NCI-H2107 treated with DMSO at 0.1 percent for 48 hours (cell line): ENCODE measurements around the gene GPR158.
"Not testable (repeated sequence)": the region's sequence is repeated elsewhere in the genome, so short reads cannot be mapped to it uniquely, and the experiment has no call there.

ENCODE experiments used
- DNase-seq: peaks from one replicate; lab custom pipeline; 2025; ENCODE audit not compliant: unreplicated experiment; lab: John Stamatoyannopoulos, UW

Gene GPR158

DNA sequence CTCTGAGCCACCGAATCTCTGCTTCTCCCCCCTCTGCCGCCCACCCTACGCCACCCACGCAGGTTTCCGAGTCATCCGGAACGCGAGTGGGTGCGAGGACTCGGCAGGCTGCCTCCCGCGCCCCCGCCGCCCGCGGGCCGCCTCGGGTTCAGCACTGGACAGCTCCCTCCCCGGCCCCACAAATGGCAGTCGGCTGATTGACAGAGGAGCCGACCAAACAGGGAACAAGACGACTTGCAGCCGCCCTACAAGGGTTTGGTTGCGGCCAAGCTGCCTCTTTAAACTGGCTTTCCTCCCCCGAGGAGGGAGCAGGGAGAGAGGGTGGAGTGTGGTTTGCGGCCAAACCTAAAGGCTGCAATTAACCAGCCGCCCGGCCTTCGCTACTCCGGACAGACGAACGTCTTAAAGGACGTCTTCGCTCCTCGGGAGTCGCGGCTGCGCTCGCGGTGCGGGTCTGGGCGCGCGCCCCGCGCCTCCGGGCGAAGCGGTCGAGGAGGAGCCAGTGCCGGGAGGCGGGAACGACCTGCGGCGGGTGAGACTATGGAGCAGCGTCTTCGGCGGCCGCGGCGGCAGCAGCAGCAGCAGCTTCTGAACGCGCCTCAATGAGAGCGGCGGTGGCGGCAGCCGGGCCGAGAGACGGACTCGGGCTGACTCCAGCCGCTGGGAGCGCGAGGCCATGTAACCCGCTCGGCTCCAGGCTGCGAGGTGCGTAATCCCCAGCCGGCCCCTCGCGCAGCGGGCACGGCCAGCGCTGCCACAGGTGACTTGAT lies at the start of gene GPR158:
TSS of gene GPR158 (plus strand) at position 541 of the 770 bp plus-strand sequence. CDS start 420 bp downstream, outside the sequence.
- peak; percentile 49 for DNase-seq

DNA sequence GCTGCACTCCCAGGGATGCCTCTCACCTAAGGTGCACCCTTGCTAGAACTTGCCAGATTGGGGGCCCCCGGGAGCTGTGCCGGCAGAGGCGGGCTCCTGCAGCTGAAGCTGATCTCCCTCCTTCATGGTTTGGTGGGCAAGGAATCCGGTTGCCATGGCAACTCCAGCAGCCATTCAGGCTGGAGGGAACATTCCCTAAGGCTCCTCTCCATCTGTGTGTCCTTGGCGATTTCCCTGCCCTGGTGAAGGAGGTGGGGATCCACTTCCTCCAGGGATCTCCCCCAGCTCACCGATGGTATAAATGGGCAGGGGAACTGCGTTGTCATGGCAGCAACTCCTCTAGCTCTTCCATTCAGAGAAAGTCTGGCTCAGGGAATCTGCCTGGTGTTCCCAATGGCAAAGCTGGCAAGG lies 49.6 kb upstream of the GPR158 start:
- DNase-seq: no peak

GRCh38 chr10:25129592-25129991 lies 45.2 kb upstream of the GPR158 start:
- no peak for DNase-seq

- DNase-seq: no peak
These were observed 43.9 kb upstream of the GPR158 start for GRCh38 chr10:25130906-25131305.

DNA sequence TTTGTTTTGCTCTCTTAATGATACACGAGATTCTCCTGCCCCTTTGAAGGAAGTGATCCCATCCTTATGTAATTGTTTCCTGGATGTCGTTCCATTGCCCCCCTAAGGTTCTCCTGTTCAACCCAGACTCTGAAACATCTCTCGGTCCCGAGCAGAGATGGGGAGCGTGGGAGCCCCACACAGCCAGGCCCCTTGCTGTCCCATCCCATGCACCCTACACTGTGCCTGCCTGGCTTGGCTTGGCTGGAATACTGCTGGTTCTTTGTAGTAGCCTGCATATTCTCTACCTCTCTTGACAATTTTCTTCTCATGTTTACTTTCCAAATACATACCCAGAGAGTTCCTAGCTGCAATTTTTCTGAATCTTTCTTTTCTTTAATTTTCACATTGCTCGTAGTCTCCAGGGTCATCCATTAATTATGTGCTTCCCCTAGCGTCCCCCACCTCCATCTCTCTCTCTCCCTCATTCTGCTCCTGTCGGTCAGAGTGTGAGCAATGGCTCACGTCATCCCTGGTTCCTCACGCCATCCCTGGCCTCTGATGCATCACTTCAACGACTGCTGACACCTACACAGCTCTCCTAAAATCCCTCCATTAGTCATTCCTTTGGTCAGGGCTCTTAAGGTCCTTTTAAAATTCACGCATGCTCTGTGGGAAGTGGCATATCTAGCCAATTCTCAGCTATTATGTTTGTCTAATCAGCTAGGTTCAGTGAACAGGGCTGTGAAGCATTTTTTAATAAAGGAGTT lies 32.5 kb upstream of the GPR158 start:
- DNase-seq: no peak

GRCh38 chr10:25157650-25158049 lies 17.2 kb upstream of the GPR158 start:
- DNase-seq: no peak

DNA sequence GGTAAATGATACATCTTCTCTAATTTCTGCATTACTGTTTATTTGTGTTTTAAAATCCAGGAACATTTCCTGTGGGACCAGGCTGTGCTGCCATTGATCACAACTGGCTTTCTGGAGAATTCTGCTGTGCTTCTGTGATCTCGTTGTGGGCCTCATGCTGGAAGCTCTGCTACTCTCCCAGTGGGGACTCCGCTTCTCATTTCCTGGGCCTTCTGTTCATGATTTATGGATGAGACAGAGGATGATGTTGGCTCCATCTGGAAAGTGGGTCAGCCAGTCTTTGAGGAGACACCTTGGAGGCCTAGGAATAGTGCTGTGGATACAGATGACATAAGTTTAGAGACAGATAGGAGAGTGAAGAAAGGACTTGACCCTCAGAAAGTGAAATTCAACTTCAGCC lies 15.2 kb upstream of the GPR158 start:
- DNase-seq: no peak

- no peak for DNase-seq
These were observed 12.4 kb upstream of the GPR158 start for GRCh38 chr10:25162391-25162790.

DNA sequence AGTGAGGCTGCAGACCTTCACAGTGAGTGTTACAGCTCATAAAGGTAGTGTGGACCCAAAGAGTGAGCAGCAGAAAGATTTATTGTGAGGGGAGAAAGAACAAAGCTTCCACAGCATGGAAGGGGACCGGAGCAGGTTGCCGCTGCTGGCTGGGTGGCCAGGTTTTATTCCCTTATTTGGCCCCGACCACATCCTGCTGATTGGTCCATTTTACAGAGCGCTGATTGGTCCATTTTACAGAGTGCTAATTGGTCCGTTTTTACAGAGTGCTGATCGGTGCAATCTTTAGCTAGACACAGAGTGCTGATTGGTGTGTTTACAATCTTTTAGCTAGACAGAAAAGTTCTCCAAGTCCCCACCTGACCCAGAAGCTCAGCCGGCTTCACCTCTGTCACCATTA lies 11.3 kb upstream of the GPR158 start:
- DNase-seq: not testable (repeated sequence)

GRCh38 chr10:25169740-25170139 lies 5.1 kb upstream of the GPR158 start:
- DNase-seq: no peak

DNA sequence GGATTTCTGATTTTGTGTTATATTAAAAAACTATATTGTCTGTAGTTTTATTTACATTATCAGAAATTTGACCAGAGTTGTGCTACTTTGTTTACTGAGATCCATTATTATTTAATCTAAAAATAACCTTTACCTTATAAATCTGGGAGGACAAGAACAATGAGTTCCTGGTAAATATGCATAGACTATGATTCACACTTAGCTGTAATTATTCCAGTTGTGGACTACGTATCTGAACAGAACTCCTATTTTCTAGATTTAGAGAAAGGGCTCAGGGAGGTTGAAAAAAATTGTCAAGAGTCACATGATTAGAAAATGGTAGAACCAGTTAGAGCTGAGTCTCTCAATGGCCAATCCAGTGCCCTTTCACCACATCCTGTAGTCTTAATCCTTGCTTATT lies 4.2 kb upstream of the GPR158 start:
- DNase-seq: no peak

DNA sequence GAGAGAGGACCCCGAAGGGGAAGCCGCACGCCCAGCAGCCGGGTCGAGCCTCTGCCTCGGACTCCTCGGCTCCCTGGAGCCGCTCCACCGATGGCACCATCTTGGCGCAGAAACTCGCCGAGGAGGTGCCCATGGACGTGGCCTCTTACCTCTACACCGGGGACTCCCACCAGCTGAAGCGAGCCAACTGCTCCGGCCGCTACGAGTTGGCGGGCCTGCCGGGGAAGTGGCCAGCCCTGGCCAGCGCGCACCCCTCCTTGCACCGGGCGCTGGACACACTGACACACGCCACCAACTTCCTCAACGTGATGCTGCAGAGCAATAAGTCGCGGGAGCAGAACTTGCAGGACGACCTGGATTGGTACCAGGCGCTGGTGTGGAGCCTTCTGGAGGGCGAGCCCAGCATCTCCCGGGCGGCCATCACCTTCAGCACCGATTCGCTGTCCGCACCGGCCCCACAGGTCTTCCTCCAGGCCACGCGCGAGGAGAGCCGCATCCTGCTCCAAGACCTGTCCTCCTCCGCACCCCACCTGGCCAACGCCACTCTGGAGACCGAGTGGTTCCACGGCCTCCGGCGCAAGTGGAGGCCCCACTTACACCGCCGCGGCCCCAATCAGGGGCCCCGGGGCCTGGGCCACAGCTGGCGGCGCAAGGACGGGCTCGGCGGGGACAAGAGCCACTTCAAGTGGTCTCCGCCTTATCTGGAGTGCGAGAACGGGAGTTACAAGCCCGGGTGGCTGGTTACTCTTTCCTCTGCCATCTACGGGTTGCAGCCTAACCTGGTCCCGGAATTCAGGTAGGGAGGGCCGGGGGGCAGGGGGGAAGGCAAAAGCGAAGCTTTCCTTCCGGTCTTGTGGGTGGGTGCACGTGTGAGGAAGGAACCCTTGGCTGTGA lies 973 bp downstream of the GPR158 start:
- DNase-seq: peak; percentile 3

- peak; percentile 2 for DNase-seq
These were observed 1.7 kb downstream of the GPR158 start for GRCh38 chr10:25176421-25176968.

DNA sequence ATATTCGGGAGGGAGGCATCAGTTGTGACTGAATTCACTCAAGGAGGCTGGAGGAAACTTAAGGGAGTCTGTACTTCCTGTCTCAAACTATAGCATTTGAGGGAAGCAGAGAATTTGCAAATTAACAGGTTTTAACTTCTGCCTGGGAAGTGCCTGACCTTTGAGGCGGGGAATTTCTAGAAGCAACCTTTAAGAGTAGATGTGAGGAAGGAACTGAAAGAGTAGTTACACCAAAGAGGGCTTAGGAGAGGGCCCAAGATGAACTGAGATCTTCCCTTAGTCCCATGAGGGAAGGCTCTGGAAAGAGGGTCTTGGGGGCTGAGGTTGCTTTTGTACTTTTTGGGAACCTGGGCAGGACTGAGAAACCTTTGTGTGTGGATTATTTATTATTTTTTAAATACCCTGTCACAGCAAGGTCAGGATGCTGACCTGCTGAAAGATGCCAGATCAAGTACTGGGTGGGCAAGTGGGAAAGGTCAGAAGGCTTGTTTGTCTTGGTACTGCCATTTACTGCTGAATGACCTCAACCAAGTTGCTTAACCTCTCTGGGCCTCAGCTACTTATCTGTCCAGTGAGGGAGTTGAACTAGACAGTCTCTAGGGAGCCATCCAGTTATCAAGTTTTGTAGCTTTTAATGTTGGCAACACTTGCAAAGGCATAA lies 2.4 kb downstream of the GPR158 start:
- no peak for DNase-seq

- no peak for DNase-seq
These were observed 2.9 kb downstream of the GPR158 start for GRCh38 chr10:25177754-25178135.

GRCh38 chr10:25178411-25178810 lies 3.6 kb downstream of the GPR158 start:
- DNase-seq: no peak

DNA sequence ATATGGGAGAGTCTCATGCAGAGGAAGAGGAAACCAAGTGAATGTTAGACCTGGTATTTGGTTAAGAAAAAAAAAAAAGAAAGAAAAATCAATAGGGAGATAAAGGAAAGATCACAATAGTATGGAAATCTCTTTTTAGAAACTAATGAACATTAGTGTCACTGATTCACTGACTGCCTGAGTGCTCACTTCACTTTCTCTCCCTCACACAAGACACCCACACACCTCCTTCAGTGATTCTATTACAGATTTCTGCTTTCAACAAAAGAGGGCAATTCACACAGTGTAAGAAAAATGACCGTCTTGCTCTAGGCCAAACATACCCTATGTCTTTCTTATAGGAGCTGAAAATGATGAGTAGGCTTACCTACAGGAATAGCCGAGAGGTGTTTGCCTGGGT lies 6.0 kb downstream of the GPR158 start:
- DNase-seq: no peak

GRCh38 chr10:25182636-25183035 lies 7.8 kb downstream of the GPR158 start:
- no peak for DNase-seq

DNA sequence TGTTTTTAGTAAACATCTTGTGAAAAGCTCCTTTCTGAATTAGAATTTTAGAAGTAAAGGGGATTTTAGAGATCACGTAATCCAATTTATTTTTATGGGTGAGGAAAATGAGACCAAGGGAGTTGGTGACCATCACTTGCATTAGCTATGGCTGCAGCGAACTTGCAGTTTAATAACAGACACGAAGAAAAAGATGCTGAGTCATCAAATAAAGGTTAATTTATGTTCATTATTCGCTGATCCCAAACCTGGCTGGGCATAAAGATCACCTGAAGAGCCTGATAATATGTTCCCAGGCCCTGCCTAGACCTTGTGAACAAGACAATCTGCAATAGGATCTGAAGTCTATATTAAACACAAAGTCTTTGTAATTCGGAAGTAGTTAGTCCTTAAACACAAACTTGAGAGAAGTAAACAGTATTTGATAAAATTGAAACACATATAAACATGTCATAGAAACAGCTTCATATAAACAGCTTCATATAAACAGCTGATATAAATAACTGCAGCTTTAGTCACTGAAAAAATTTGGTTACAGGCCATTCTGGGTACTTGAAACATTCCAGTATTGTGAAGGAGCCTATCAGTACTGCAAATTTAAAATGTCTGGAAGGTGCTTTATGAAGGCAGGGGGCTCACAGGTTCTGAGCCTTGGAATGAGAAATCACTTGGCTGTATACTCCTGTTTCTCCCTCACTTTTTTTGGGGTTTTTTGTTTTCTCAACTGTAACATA lies 16.5 kb downstream of the GPR158 start:
- DNase-seq: no peak

- DNase-seq: no peak
These were observed 23.4 kb downstream of the GPR158 start for GRCh38 chr10:25198151-25198550.
